Suprapubic skin (tissue), 3 donors: ENCODE measurements around the gene GMEB2.

Experiments used
- CTCF ChIP-seq, 2 donors: fragments of 200-600 bp in 1 of 2; fragments of 450-650 bp in 1 of 2; sonication (generic) in 1 of 2; IDR thresholded peaks; one replicate each; pipeline ENCODE4 v1.5.1; 2016 to 2019; ENCODE audit warnings: antibody characterized with exemption in 2 of 2, mild to moderate bottlenecking in 1 of 2, moderate library complexity in 1 of 2
- POLR2A ChIP-seq, 2 donors: fragments of 450-650 bp; IDR thresholded peaks; one replicate each; pipeline ENCODE4 v1.6.1; 2017; ENCODE audit warnings: antibody characterized with exemption in 2 of 2, mild to moderate bottlenecking in 2 of 2, moderate library complexity in 2 of 2

GRCh38 chr20:63639093-63639975, 12.4 kb upstream of the GMEB2 start:
- TF ChIP-seq CTCF (IDR thresholded peaks at IDR 0.05) (no peak), POLR2A (IDR thresholded peaks at IDR 0.05) (no peak)
